ENCODE results near the gene PATJ. TPM values are rescaled to one million over a fixed set of nuclear protein-coding genes. Genes with fewer than 3 reads are reported as not detected.

PATJ gene
- total and polyA plus RNA-seq, 2 donors (not counting 1 experiment from before 2014, with no cell fraction given), result 8.0 to 45.3 TPM

GRCh38 chr1:61925591-61926298, 183.5 kb downstream of the PATJ start:
- Histone ChIP-seq H3K4me3 (ENCODE audit: control extremely low read depth in 1 of 5, extremely low read depth in 1 of 5, insufficient read depth in 1 of 5, low read depth in 2 of 5, low read length in 4 of 5) (no peak overlapping the region), H4K20me1 (ENCODE audit: control insufficient read depth, insufficient read depth, low read length, poor library complexity, severe bottlenecking) (no peaks in the 10 kb centered on the region), H2AFZ (ENCODE audit: insufficient read depth, low read depth, low read length, poor library complexity, severe bottlenecking) (no peak overlapping the region), H3K27ac (ENCODE audit: low read length in 2 of 2) (no peak overlapping the region), H3K4me1 (ENCODE audit: control insufficient read depth in 2 of 2, insufficient read depth in 2 of 2, low read length in 2 of 2) (no peaks in the 10 kb centered on the region), H3K9ac (ENCODE audit: low read length) (no peak overlapping the region), H3K4me2 (replicated peaks; ENCODE audit: low read depth, low read length, poor library complexity, severe bottlenecking) (no peak overlapping the region), H3K9me3 (ENCODE audit: control extremely low read depth in 1 of 3, control insufficient read depth in 2 of 3, insufficient read depth in 1 of 3, low read length in 2 of 3) (no peaks in the 10 kb centered on the region), H3K27me3 (replicated peaks in 1 of 4; ENCODE audit: control extremely low read depth in 1 of 4, control insufficient read depth in 3 of 4, insufficient read depth in 4 of 4, low read length in 3 of 4) (no peaks in the 10 kb centered on the region), H3K36me3 (replicated peaks in 1 of 2; ENCODE audit: control extremely low read depth in 1 of 2, control insufficient read depth in 1 of 2, extremely low read depth in 1 of 2, insufficient read depth in 2 of 2, low read length in 1 of 2) (no peaks in the 10 kb centered on the region), H3K79me2 (ENCODE audit: control insufficient read depth, insufficient read depth, low read length) (no peaks in the 10 kb centered on the region)
- TF ChIP-seq EZH2 (IDR thresholded peaks at IDR 0.05; ENCODE audit: borderline replicate concordance, insufficient read depth, low read depth, low read length, poor library complexity, severe bottlenecking) (no peak), CTCF (IDR thresholded peaks at IDR 0.05) (no peak)
- Mint-ChIP-seq H3K27me3 (no peaks in the 10 kb centered on the region), H3K4me3 (no peak overlapping the region), H3K9me3 (ENCODE audit: insufficient read depth) (no peaks in the 10 kb centered on the region), H3K4me1 (no peaks in the 10 kb centered on the region), H3K27ac (no peak overlapping the region)
- intact Hi-C loops (cut with micrococcal nuclease), result no loop called here
- POLR2A ChIA-PET, result no interaction called here
- ATAC-seq (ENCODE audit: low read depth) (no peak), DNase-seq (no peak)
- 100% methylated on average over 1 of the region's 1 CpG for WGBS (ENCODE audit: insufficient coverage)
- CTCF ChIA-PET, result no interaction called here

DNA sequence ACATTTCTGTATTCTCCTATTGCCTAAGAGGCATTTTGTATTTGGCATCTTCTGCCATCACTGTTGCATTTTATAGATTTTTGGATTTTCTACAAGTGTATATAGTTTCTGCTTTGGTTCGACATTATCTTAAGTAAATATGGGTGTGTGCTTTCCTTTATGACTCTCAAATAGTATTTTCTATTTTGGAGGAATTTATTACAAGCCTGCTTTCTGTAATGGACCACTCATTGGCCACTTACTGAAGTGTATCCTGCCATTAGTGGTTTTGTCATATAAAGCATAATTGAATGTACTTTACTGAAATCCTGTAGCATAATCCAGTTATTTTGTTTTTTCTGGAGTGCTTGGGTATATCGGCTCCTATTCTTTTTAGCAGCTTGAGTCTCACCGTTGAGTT, 184.3 kb downstream of the PATJ start:
- no peak for TF ChIP-seq EZH2 (IDR thresholded peaks at IDR 0.05; ENCODE audit: borderline replicate concordance, insufficient read depth, low read depth, low read length, poor library complexity, severe bottlenecking)
- TF ChIP-seq CTCF (IDR thresholded peaks at IDR 0.05), result no peak
- ATAC-seq (ENCODE audit: low read depth) (no peak), DNase-seq (no peak)
- CTCF ChIA-PET, result no interaction called here
- H3K36me3 ChIP-seq (replicated peaks in 1 of 2; ENCODE audit: control extremely low read depth in 1 of 2, control insufficient read depth in 1 of 2, extremely low read depth in 1 of 2, insufficient read depth in 2 of 2, low read length in 1 of 2), result no peaks in the 10 kb centered on the region
- no peaks in the 10 kb centered on the region for H4K20me1 ChIP-seq (ENCODE audit: control insufficient read depth, insufficient read depth, low read length, poor library complexity, severe bottlenecking)
- Mint-ChIP-seq H3K4me1 (no peaks in the 10 kb centered on the region), H3K4me3 (no peak overlapping the region), H3K27me3 (no peaks in the 10 kb centered on the region), H3K27ac (no peak overlapping the region), H3K9me3 (ENCODE audit: insufficient read depth) (no peaks in the 10 kb centered on the region)
- no peaks in the 10 kb centered on the region for H3K4me1 ChIP-seq (ENCODE audit: control insufficient read depth in 2 of 2, insufficient read depth in 2 of 2, low read length in 2 of 2)
- no peak overlapping the region for H2AFZ ChIP-seq (ENCODE audit: insufficient read depth, low read depth, low read length, poor library complexity, severe bottlenecking)
- no peaks in the 10 kb centered on the region for H3K27me3 ChIP-seq (replicated peaks in 1 of 4; ENCODE audit: control extremely low read depth in 1 of 4, control insufficient read depth in 3 of 4, insufficient read depth in 4 of 4, low read length in 3 of 4)
- no peaks in the 10 kb centered on the region for H3K79me2 ChIP-seq (ENCODE audit: control insufficient read depth, insufficient read depth, low read length)
- no peak overlapping the region for H3K9ac ChIP-seq (ENCODE audit: low read length)
- POLR2A ChIA-PET, result no interaction called here
- no peak overlapping the region for H3K4me2 ChIP-seq (replicated peaks; ENCODE audit: low read depth, low read length, poor library complexity, severe bottlenecking)
- H3K9me3 ChIP-seq (ENCODE audit: control extremely low read depth in 1 of 3, control insufficient read depth in 2 of 3, insufficient read depth in 1 of 3, low read length in 2 of 3), result no peaks in the 10 kb centered on the region
- no peak overlapping the region for H3K27ac ChIP-seq (ENCODE audit: low read length in 2 of 2)
- no peak overlapping the region for H3K4me3 ChIP-seq (ENCODE audit: control extremely low read depth in 1 of 5, extremely low read depth in 1 of 5, insufficient read depth in 1 of 5, low read depth in 2 of 5, low read length in 4 of 5)
- intact Hi-C loops (cut with micrococcal nuclease), result no loop called here
- 100% methylated on average over 2 of the region's 3 CpGs for WGBS (ENCODE audit: insufficient coverage)
